GM12891 (cell line): ENCODE measurements around the gene ZNF182.

Experiments used
- PAX5 ChIP-seq: IDR thresholded peaks from 2 replicates; pipeline ENCODE4 v1.6.1; 2011; ENCODE audit warnings: low read length, moderate library complexity, mild to moderate bottlenecking; ENCODE audit not compliant: insufficient read depth, severe bottlenecking
- POLR2A ChIP-seq: IDR thresholded peaks from 2 replicates; pipeline ENCODE4 v1.6.1; 2011; ENCODE audit warnings: low read depth, low read length, control low read depth
- POLR2AphosphoS5 ChIP-seq: IDR thresholded peaks from 2 replicates; pipeline ENCODE4 v1.6.1; 2011; ENCODE audit warnings: low read depth, low read length, control low read depth

DNA sequence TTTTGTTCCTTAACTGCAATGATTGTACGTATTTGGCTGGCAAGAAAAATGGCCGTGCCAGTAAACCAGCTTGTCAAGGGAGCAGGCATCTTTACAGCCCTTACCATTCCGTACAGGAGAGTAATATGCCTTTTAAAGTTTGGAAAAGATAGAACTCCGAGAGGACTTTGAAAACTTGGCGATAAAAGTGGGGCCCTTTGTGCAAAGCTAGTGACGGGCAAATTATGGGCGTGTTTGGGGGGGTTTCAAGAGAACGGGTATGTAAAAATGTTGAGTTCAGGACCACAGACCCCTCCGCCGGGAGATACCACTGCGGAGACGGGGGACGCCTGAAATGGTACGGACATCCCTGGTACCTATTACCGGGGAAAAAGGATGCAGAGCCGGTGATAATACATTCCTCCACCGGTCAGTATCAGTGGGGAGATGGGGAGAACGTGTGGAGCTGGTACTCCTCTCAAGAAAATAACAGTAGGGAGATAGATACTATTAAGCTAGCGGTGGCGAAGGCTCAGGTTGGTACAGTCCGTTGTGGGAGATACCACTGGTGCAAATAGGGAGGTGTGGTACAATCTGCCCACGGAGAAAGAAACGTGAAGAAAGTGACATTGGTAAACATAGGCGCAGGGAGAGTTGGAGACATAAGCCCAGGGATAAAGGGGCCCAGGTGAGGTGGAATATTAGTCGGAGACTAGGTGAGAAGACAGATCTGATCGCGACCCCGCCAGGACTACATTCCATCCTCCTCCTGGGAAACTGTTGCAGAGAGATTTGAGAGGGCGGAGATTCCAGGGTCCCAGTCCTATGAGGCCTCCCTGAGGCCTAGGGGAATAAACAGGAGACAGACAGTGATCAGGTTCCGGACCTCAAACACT, 17.5 kb upstream of the ZNF182 start:
- TF ChIP-seq POLR2A (no peak), POLR2AphosphoS5 (no peak), PAX5 (no peak)
